ENCODE data around the gene SVOP.

Gene SVOP

GRCh38 chr12:108922918-108923317, 98.0 kb downstream of the SVOP start:
- DNase-seq = no peak

GRCh38 chr12:108921946-108922345, 98.9 kb downstream of the SVOP start:
- no peak for DNase-seq

- no peak for DNase-seq
Measured at GRCh38 chr12:108918960-108919642, 101.8 kb downstream of the SVOP start.

- no peak for DNase-seq
Measured at GRCh38 chr12:108918206-108918605, 102.7 kb downstream of the SVOP start.

DNA sequence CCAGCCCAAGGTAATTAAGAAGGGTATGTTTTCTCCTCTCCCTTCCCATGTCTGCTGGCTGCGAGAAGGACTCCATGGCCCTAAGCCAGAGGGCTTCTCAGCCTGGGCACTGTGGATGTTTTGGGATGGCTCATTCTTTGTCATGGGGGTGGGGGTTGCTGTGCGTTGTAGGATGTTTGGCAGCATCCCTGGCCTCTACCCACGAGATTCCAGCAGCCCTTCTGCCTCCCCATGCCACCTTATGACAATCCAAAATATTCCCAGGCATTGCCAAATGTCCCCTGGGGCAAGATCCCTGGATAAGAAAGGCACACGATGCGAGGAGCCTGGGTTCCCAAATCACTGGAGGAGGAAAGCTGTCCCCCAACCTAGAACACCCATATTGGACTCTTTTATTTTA, 104.5 kb downstream of the SVOP start:
- DNase-seq = no peak

GRCh38 chr12:108915632-108916133, 105.2 kb downstream of the SVOP start:
- DNase-seq = no peak

- DNase-seq = no peak
Measured at GRCh38 chr12:108914121-108914531, 106.7 kb downstream of the SVOP start.

DNA sequence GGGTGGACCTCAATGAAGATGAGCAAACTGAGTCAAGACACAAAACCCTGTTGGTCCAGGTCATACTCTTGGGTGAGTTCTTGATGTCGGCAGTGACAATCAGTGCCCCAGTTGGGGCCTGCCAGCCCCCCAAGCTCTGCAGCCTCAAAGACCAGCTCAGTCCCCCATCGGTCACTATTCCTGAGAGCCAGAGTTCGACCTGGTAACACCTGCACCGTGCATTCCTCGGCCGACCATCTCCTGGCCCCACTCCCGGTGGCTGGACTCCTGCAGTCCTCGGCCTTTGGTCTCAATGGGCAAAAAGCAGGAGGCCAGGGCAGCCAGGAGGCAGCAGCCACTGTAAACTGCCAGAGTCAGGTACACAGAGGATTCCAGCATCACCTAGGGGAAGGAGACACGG, 108.5 kb downstream of the SVOP start:
- no peak for DNase-seq

DNA sequence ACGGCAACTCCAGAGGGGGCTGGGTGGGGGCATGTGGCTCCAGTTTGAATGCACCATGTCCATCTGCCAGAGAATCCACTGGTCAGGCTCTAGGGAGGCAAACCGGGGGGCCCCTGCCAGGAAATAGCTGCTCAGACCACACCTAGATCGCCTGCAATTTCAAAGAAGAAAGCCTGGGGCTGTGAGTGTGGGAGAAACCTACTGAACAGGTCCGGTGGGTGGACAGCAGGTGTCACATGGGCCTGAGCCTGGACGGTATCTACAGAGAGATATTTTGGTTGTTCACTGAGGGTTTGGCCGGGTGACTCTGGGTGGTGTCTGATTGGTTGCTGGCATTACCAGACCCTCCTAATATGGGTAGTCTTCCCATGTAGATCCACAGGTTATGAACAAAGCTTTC, 109.0 kb downstream of the SVOP start:
- DNase-seq = no peak

- DNase-seq = no peak
Measured at GRCh38 chr12:108910336-108910735, 110.5 kb downstream of the SVOP start.

GRCh38 chr12:108907839-108908351, 113.0 kb downstream of the SVOP start:
- no peak for DNase-seq

GRCh38 chr12:108906971-108907370, 113.9 kb downstream of the SVOP start:
- DNase-seq = no peak

- DNase-seq = no peak
Measured at GRCh38 chr12:108905725-108906124, 115.1 kb downstream of the SVOP start.

- no peak for DNase-seq
Measured at GRCh38 chr12:108899145-108899544, 121.7 kb downstream of the SVOP start.

- no peak for DNase-seq
Measured at GRCh38 chr12:108896817-108897216, 124.1 kb downstream of the SVOP start.

DNA sequence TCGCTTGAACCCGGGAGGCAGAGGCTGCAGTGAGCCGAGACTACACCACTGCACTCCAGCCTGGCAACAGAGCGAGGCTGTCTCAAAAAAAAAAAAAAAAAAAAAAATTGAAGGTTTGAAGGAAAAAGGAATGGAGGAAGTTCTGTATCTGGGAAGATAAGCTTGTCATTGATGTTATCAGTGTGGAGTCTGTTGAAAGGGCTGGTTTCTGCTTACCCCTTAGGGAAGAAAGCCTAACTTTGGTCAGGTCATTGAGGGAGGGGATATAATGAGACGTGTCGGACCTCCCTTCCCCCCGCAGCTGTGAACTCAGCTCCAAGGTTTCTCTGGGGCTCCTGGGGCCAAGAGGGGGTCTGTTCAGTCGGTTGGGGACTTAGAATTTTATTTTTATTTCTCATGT, 124.5 kb downstream of the SVOP start:
- DNase-seq = no peak

DNA sequence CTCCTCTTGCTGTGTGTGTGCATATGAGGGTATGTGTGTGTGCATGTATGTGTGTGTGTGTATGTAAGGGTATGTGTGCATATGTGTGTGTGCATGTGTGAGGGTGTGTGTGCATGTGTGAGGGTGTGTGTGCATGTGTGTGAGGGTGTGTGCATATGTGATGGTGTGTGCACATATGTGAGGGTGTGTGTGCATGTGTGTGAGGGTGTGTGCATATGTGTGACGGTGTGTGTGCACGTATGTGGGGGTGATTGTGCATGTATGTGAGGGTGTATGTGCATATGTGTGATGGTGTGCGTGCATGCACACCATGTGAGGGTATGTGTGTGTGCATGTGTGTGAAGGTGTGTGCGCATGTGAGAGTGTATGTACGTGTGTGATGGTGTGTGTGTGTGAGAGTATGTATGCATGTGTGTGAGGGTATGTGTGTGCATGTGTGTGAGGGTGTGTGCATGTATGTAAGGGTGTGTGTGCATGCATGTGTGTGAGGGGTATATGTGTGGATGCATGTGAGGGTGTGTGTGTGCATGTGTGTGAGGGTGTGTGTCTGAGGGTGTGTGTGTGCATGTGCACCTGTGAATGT, 125.6 kb downstream of the SVOP start:
- no peak for DNase-seq

GRCh38 chr12:108890208-108890607, 130.7 kb downstream of the SVOP start:
- DNase-seq = no peak

GRCh38 chr12:108888031-108888430, 132.8 kb downstream of the SVOP start:
- no peak for DNase-seq

GRCh38 chr12:108886873-108887629, 133.8 kb downstream of the SVOP start:
- DNase-seq = no peak

- peak; percentile 81 for DNase-seq
Measured at GRCh38 chr12:108884116-108885012, 136.5 kb downstream of the SVOP start.

DNA sequence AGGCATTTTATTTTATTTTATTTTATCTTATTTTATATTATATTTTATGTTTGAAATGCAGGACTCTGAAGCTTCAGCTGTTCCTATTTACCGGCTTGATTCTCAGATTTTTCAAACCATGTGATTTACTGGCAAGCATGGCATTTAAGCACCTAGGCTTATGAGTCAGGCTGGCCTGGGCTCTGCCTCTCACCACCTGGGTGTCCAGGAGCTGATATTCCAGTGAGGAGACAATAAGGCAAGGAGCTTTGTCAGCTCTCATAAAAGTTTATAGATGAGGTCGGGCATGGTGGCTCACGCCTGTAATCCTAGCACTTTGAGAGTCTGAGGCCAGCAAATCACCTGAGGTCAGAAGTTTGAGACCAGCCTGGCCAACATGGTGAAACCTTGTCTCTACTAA, 138.9 kb downstream of the SVOP start:
- DNase-seq = no peak

Data from activated T-cell treated with anti-CD3 and anti-CD28 coated beads, Interleukin-2, amount 50 U/mL, for 48 hours (primary cell).